ENCODE data around the gene SLC6A19. TPM values are rescaled to one million over a fixed set of nuclear protein-coding genes. Genes with fewer than 3 reads are reported as not detected.

Gene SLC6A19
- total RNA-seq, 2 donors from 2014 or later, result 0.09 to 0.15 TPM

GRCh38 chr5:1240496-1241260, 39.3 kb downstream of the SLC6A19 start:
- Mint-ChIP-seq H3K4me1 (no peaks in the 10 kb centered on the region), H3K36me3 (ENCODE audit: low read depth) (no peaks in the 10 kb centered on the region), H3K4me3 (no peak overlapping the region), H3K9me3 (peaks cover 5% of the 10 kb centered on the region), H3K27me3 (ENCODE audit: insufficient read depth) (no peaks in the 10 kb centered on the region), H3K27ac (no peak overlapping the region)
- Histone ChIP-seq H3K9me3 (ENCODE audit: control insufficient read depth, low read length) (no peaks in the 10 kb centered on the region), H3K4me1 (ENCODE audit: control insufficient read depth, insufficient read depth, low read length) (no peaks in the 10 kb centered on the region), H3K4me3 (ENCODE audit: low read length) (no peak overlapping the region), H3K27ac (ENCODE audit: low read depth, low read length) (no peak overlapping the region), H3K36me3 (ENCODE audit: control insufficient read depth, insufficient read depth, low read length) (no peaks in the 10 kb centered on the region), H3K27me3 (ENCODE audit: control insufficient read depth, insufficient read depth, low read length, poor library complexity, severe bottlenecking) (no peaks in the 10 kb centered on the region), H3K9ac (ENCODE audit: extremely low read depth, low read length, poor library complexity, severe bottlenecking) (no peak overlapping the region)
- TF ChIP-seq CTCF (conservative IDR thresholded peaks at IDR 0.05), result no peak
- no peak for DNase-seq
- WGBS, 2 experiments (ENCODE audit: insufficient coverage in 1 of 2, insufficient read length in 1 of 2), result 89 to 92% methylated on average over 25 to 29 of the region's 29 CpGs

- Histone ChIP-seq H3K27ac (ENCODE audit: low read depth, low read length) (no peak overlapping the region), H3K9ac (ENCODE audit: extremely low read depth, low read length, poor library complexity, severe bottlenecking) (no peak overlapping the region), H3K4me3 (ENCODE audit: low read length) (no peak overlapping the region), H3K27me3 (ENCODE audit: control insufficient read depth, insufficient read depth, low read length, poor library complexity, severe bottlenecking) (no peaks in the 10 kb centered on the region), H3K9me3 (ENCODE audit: control insufficient read depth, low read length) (no peaks in the 10 kb centered on the region), H3K4me1 (ENCODE audit: control insufficient read depth, insufficient read depth, low read length) (no peaks in the 10 kb centered on the region), H3K36me3 (ENCODE audit: control insufficient read depth, insufficient read depth, low read length) (no peaks in the 10 kb centered on the region)
- Mint-ChIP-seq H3K36me3 (ENCODE audit: low read depth) (no peaks in the 10 kb centered on the region), H3K4me1 (no peaks in the 10 kb centered on the region), H3K27ac (no peak overlapping the region), H3K4me3 (no peak overlapping the region), H3K9me3 (peaks cover 1% of the 10 kb centered on the region), H3K27me3 (ENCODE audit: insufficient read depth) (no peaks in the 10 kb centered on the region)
- WGBS, 2 experiments (ENCODE audit: insufficient coverage in 1 of 2, insufficient read length in 1 of 2), result 91% methylated on average over 20 to 22 of the region's 22 CpGs
- TF ChIP-seq CTCF (conservative IDR thresholded peaks at IDR 0.05), result no peak
- no peak for DNase-seq
Observed at GRCh38 chr5:1241509-1242080, 40.2 kb downstream of the SLC6A19 start.

- H3K4me1 Mint-ChIP-seq, result no peaks in the 10 kb centered on the region
- H3K4me3 Mint-ChIP-seq, result no peak overlapping the region
- 84 to 92% methylated on average over 3 to 14 of the region's 14 CpGs for WGBS, 2 experiments (ENCODE audit: insufficient coverage in 1 of 2, insufficient read length in 1 of 2)
- Histone ChIP-seq H3K27ac (ENCODE audit: low read depth, low read length) (no peak overlapping the region), H3K9me3 (ENCODE audit: control insufficient read depth, low read length) (no peaks in the 10 kb centered on the region), H3K4me1 (ENCODE audit: control insufficient read depth, insufficient read depth, low read length) (no peaks in the 10 kb centered on the region), H3K4me3 (ENCODE audit: low read length) (no peak overlapping the region), H3K9ac (ENCODE audit: extremely low read depth, low read length, poor library complexity, severe bottlenecking) (no peak overlapping the region), H3K36me3 (ENCODE audit: control insufficient read depth, insufficient read depth, low read length) (no peaks in the 10 kb centered on the region), H3K27me3 (ENCODE audit: control insufficient read depth, insufficient read depth, low read length, poor library complexity, severe bottlenecking) (no peaks in the 10 kb centered on the region)
- no peak overlapping the region for H3K27ac Mint-ChIP-seq
- DNase-seq, result no peak
- no peak for TF ChIP-seq CTCF (conservative IDR thresholded peaks at IDR 0.05)
- no peaks in the 10 kb centered on the region for H3K36me3 Mint-ChIP-seq (ENCODE audit: low read depth)
- H3K27me3 Mint-ChIP-seq (ENCODE audit: insufficient read depth), result no peaks in the 10 kb centered on the region
- no peaks in the 10 kb centered on the region for H3K9me3 Mint-ChIP-seq
Observed at GRCh38 chr5:1242733-1243486, 41.5 kb downstream of the SLC6A19 start.

Data from endodermal cell (in vitro differentiated cells).